HCT116 (cell line): Measurements from ENCODE around the gene MAEA.

Experiments used
- CTCF ChIP-seq, 3 experiments: fragments of 200-600 bp in 1 of 3; sonication (generic) in 1 of 3; IDR thresholded peaks in 2 of 3; conservative IDR thresholded peaks in 1 of 3; 2 replicates each; pipeline ENCODE4 v1.5.1; 2012 to 2017; ENCODE audit warnings: low read depth in 2 of 3, low read length in 2 of 3, antibody characterized with exemption in 1 of 3, borderline replicate concordance in 1 of 3, control low read depth in 1 of 3, mild to moderate bottlenecking in 1 of 3, mixed read lengths in 1 of 3, mixed run types in 1 of 3, moderate library complexity in 1 of 3; ENCODE audit not compliant: insufficient read depth in 1 of 3
- EZH2 ChIP-seq: fragments of 200-600 bp; sonication (generic); IDR thresholded peaks from 2 replicates; pipeline ENCODE4 v1.6.1; 2017; ENCODE audit warnings: antibody characterized with exemption, mixed run types
- POLR2A ChIP-seq: IDR thresholded peaks from 2 replicates; pipeline ENCODE4 v1.7.0; 2011; ENCODE audit warnings: borderline replicate concordance; ENCODE audit not compliant: insufficient read depth, insufficient read length; ENCODE audit errors: extremely low read depth
- POLR2AphosphoS5 ChIP-seq: IDR thresholded peaks from 2 replicates; pipeline ENCODE4 v1.6.1; 2011; ENCODE audit warnings: mild to moderate bottlenecking, low read depth, low read length, moderate library complexity
- RAD21 ChIP-seq: IDR thresholded peaks from 2 replicates; pipeline ENCODE4 v1.6.1; 2012; ENCODE audit warnings: low read depth, mild to moderate bottlenecking
- SRF ChIP-seq: IDR thresholded peaks from 2 replicates; pipeline ENCODE4 v1.6.1; 2012; ENCODE audit warnings: low read depth
- ZNF274 ChIP-seq: fragments of 200-500 bp; sonication (Bioruptor generic); IDR thresholded peaks from 2 replicates; pipeline ENCODE4 v1.6.1; 2014; ENCODE audit warnings: mild to moderate bottlenecking, low read depth, low read length, inconsistent platforms
- TF ChIP-seq, protein P1 (sequence below): IDR thresholded peaks from 2 replicates; pipeline ENCODE4 v1.6.1; 2012; ENCODE audit warnings: low read depth

- TF ChIP-seq CTCF (IDR thresholded peaks at IDR 0.05 in 2 of 3, conservative IDR thresholded peaks at IDR 0.05 in 1 of 3; ENCODE audit: borderline replicate concordance in 1 of 3, insufficient read depth in 1 of 3, low read depth in 2 of 3, low read length in 2 of 3) (no peak), POLR2A (no peak), RAD21 (no peak), SRF (no peak), EZH2 (no peak), POLR2AphosphoS5 (no peak), ZNF274 (no peak)
- TF ChIP-seq, protein P1, sequence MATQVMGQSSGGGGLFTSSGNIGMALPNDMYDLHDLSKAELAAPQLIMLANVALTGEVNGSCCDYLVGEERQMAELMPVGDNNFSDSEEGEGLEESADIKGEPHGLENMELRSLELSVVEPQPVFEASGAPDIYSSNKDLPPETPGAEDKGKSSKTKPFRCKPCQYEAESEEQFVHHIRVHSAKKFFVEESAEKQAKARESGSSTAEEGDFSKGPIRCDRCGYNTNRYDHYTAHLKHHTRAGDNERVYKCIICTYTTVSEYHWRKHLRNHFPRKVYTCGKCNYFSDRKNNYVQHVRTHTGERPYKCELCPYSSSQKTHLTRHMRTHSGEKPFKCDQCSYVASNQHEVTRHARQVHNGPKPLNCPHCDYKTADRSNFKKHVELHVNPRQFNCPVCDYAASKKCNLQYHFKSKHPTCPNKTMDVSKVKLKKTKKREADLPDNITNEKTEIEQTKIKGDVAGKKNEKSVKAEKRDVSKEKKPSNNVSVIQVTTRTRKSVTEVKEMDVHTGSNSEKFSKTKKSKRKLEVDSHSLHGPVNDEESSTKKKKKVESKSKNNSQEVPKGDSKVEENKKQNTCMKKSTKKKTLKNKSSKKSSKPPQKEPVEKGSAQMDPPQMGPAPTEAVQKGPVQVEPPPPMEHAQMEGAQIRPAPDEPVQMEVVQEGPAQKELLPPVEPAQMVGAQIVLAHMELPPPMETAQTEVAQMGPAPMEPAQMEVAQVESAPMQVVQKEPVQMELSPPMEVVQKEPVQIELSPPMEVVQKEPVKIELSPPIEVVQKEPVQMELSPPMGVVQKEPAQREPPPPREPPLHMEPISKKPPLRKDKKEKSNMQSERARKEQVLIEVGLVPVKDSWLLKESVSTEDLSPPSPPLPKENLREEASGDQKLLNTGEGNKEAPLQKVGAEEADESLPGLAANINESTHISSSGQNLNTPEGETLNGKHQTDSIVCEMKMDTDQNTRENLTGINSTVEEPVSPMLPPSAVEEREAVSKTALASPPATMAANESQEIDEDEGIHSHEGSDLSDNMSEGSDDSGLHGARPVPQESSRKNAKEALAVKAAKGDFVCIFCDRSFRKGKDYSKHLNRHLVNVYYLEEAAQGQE, result no peak
These were observed 49.8 kb upstream of the MAEA start for GRCh38 chr4:1239950-1240307.
